PC-3 (cell line): ENCODE measurements around the gene ACBD4.

Experiments
- CTCF ChIP-seq: fragments of 300-600 bp; sonication (generic); conservative IDR thresholded peaks from 2 replicates; pipeline ENCODE4 v1.5.1; 2017; ENCODE audit warnings: antibody characterized with exemption, low read depth, mild to moderate bottlenecking, low read length
- EZH2 ChIP-seq: fragments of 300-600 bp; sonication (generic); IDR thresholded peaks from one replicate; pipeline ENCODE4 v1.6.1; 2017; ENCODE audit warnings: antibody characterized with exemption, mild to moderate bottlenecking, low read length; ENCODE audit not compliant: unreplicated experiment

- TF ChIP-seq EZH2 (no peak), CTCF (no peak)
These were observed 15.5 kb upstream of the ACBD4 start for GRCh38 chr17:45119964-45120363.
